HG03565 (cell line): ENCODE data around the gene SLC16A3.
"Not testable (repeated sequence)": the region's sequence is repeated elsewhere in the genome, so short reads cannot be mapped to it uniquely, and the experiment has no call there.

Experiments
- ATAC-seq: cut with Tn5 transposase; IDR thresholded peaks from one replicate; pipeline ENCODE4 v1.9.1; 2021; ENCODE audit warnings: mild to moderate bottlenecking, moderate library complexity; ENCODE audit not compliant: unreplicated experiment

Gene SLC16A3

GRCh38 chr17:82259972-82260961, 31.4 kb downstream of the SLC16A3 start:
- not testable (repeated sequence) for ATAC-seq

GRCh38 chr17:82262344-82262743, 33.5 kb downstream of the SLC16A3 start:
- ATAC-seq = no peak

- no peak for ATAC-seq
Observed at GRCh38 chr17:82263641-82264040, 34.8 kb downstream of the SLC16A3 start.

GRCh38 chr17:82266142-82266541, 37.3 kb downstream of the SLC16A3 start:
- ATAC-seq = no peak

- ATAC-seq = no peak
Observed at GRCh38 chr17:82267575-82268379, 38.9 kb downstream of the SLC16A3 start.

- ATAC-seq = no peak
Observed at GRCh38 chr17:82269138-82269881, 40.5 kb downstream of the SLC16A3 start.

GRCh38 chr17:82269882-82270500, 41.1 kb downstream of the SLC16A3 start:
- no peak for ATAC-seq

- no peak for ATAC-seq
Observed at GRCh38 chr17:82270651-82271050, 41.8 kb downstream of the SLC16A3 start.

GRCh38 chr17:82271401-82271800, 42.6 kb downstream of the SLC16A3 start:
- no peak for ATAC-seq

- no peak for ATAC-seq
Observed at GRCh38 chr17:82272495-82273326, 43.9 kb downstream of the SLC16A3 start.

- peak; percentile 42 for ATAC-seq
Observed at GRCh38 chr17:82273327-82274133, 44.7 kb downstream of the SLC16A3 start, which contains the start of gene CSNK1D. TSS of gene CSNK1D (minus strand) at chr17:82273700. CDS start at chr17:82273381, 319 bp downstream.

GRCh38 chr17:82274134-82275020, 45.5 kb downstream of the SLC16A3 start:
- ATAC-seq = no peak

- no peak for ATAC-seq
Observed at GRCh38 chr17:82275326-82275725, 46.5 kb downstream of the SLC16A3 start.

- ATAC-seq = no peak
Observed at GRCh38 chr17:82276938-82277337, 48.1 kb downstream of the SLC16A3 start.

- ATAC-seq = no peak
Observed at GRCh38 chr17:82277851-82278250, 49.0 kb downstream of the SLC16A3 start.

- no peak for ATAC-seq
Observed at GRCh38 chr17:82278308-82278707, 49.5 kb downstream of the SLC16A3 start.

- no peak for ATAC-seq
Observed at GRCh38 chr17:82278786-82279391, 50.0 kb downstream of the SLC16A3 start.
